ENCODE results near the gene CEP95.
"Not testable (repeated sequence)": the region's sequence is repeated elsewhere in the genome, so short reads cannot be mapped to it uniquely, and the experiment has no call there.

CEP95 gene

GRCh38 chr17:64461788-64462187 lies 45.0 kb upstream of the CEP95 start:
- Histone ChIP-seq H3K27me3 (no peaks in the 10 kb centered on the region), H3K4me1 (peaks cover 7% of the 10 kb centered on the region), H3K4me3 (ENCODE audit: low read depth, low read length) (no peak overlapping the region), H3K36me3 (no peaks in the 10 kb centered on the region), H3K9me3 (no peaks in the 10 kb centered on the region)
- no peak for DNase-seq
- TF ChIP-seq CTCF (IDR thresholded peaks at IDR 0.05; ENCODE audit: low read depth, low read length), result no peak

GRCh38 chr17:64466019-64466735 lies 40.6 kb upstream of the CEP95 start:
- H3K36me3 ChIP-seq, result no peaks in the 10 kb centered on the region
- H3K4me3 ChIP-seq (ENCODE audit: low read depth, low read length), result no peak overlapping the region
- peaks cover 7% of the 10 kb centered on the region for H3K4me1 ChIP-seq
- no peaks in the 10 kb centered on the region for H3K27me3 ChIP-seq
- H3K9me3 ChIP-seq, result no peaks in the 10 kb centered on the region
- no peak for DNase-seq
- TF ChIP-seq CTCF (IDR thresholded peaks at IDR 0.05; ENCODE audit: low read depth, low read length), result no peak

GRCh38 chr17:64466834-64467233 lies 39.9 kb upstream of the CEP95 start:
- not testable (repeated sequence) for H3K27me3 ChIP-seq; H3K9me3 ChIP-seq; H3K4me3 ChIP-seq (ENCODE audit: low read depth, low read length); H3K4me1 ChIP-seq; H3K36me3 ChIP-seq; DNase-seq

- Histone ChIP-seq H3K4me3 (ENCODE audit: low read depth, low read length) (no peak overlapping the region), H3K4me1 (peaks cover 7% of the 10 kb centered on the region), H3K27me3 (no peaks in the 10 kb centered on the region), H3K36me3 (no peaks in the 10 kb centered on the region), H3K9me3 (no peaks in the 10 kb centered on the region)
- no peak for DNase-seq
- no peak for TF ChIP-seq CTCF (IDR thresholded peaks at IDR 0.05; ENCODE audit: low read depth, low read length)
Observed at GRCh38 chr17:64470625-64471024, 36.2 kb upstream of the CEP95 start.

GRCh38 chr17:64471440-64471839 lies 35.3 kb upstream of the CEP95 start:
- Histone ChIP-seq H3K27me3 (no peaks in the 10 kb centered on the region), H3K9me3 (no peaks in the 10 kb centered on the region)

GRCh38 chr17:64472564-64472963 lies 34.2 kb upstream of the CEP95 start:
- H3K27me3 ChIP-seq, result no peaks in the 10 kb centered on the region
- H3K4me1 ChIP-seq, result no peaks in the 10 kb centered on the region; the same call in 1 of the 2 replicates
- H3K9me3 ChIP-seq, result no peaks in the 10 kb centered on the region
- no peak for DNase-seq
- H3K36me3 ChIP-seq, result no peaks in the 10 kb centered on the region
- H3K4me3 ChIP-seq (ENCODE audit: low read depth, low read length), result no peak overlapping the region
- TF ChIP-seq CTCF (IDR thresholded peaks at IDR 0.05; ENCODE audit: low read depth, low read length), result no peak

More at GRCh38 chr17:64471440-64471839, 35.3 kb upstream of the CEP95 start:
- TF ChIP-seq CTCF (IDR thresholded peaks at IDR 0.05; ENCODE audit: low read depth, low read length), result no peak
- H3K4me1 ChIP-seq, result no peaks in the 10 kb centered on the region; the same call in none of the 2 replicates
- H3K4me3 ChIP-seq (ENCODE audit: low read depth, low read length), result no peak overlapping the region
- no peaks in the 10 kb centered on the region for H3K36me3 ChIP-seq
- no peak for DNase-seq
